ENCODE results near the gene TM4SF4.

Gene TM4SF4

DNA sequence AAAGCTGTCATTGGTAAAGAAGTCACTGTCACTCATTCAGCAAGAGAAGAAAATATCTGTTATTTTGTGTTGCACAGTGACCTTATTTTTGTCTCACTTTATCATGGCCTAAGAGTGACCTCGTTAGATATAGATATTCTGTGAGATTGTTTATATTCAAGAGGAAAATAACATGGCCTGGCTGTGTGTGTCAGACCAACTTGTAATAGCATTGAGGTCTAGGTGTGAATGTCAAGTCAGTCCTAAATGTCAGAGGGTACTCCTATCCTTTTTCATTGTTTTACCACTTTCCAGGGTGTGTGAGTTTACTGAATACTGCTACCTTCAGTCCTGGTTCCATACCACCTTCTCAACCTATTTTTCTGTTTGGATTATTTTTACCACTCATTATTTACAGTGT is 18.5 kb upstream of the TM4SF4 start:
- ATAC-seq, result no peak

DNA sequence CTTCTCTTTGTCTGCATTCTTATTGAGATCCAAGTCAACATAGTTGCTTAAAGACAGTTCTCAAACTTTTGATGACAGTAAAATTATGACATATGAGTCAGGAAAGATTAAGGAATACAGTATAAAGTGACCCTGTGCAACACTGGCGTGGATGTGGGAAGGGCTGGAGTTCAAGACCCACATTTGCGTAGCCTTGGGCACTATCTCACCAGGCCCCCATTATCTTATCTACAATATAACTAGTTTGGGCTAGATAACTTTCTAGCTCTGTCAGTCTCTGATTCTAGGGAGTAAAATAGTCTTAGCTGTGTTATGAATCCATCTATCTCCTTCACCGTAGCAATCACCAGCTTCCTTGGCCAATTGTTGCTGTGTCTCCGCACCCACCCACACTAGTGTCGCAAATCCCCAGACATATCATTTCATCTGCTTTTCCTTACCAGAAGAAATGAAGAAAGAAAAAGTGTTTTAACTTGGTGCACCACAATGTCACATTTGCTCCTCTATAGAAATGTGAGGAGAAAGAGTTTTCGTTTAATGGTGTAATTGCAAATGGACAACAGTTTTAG is 14.9 kb upstream of the TM4SF4 start:
- no peak for ATAC-seq

DNA sequence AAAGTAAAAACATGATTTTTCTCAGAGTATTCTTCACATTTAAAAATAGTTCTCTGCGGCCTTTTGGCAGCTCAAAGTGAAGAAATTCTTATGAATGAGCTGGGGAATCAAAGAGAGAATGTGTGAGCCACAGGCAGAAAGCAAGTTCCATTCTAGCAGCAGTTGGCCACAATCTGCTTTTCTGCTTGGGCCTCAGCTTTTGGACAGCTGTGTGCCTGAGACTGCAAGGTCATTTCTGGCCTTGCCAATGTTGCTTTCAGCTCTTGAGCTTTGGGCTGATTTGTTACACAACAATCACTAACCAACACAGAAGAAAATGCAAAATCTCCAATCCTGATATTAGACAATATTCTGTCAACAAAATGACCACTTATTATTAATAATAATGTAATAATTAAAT is 14.4 kb upstream of the TM4SF4 start:
- no peak for ATAC-seq

DNA sequence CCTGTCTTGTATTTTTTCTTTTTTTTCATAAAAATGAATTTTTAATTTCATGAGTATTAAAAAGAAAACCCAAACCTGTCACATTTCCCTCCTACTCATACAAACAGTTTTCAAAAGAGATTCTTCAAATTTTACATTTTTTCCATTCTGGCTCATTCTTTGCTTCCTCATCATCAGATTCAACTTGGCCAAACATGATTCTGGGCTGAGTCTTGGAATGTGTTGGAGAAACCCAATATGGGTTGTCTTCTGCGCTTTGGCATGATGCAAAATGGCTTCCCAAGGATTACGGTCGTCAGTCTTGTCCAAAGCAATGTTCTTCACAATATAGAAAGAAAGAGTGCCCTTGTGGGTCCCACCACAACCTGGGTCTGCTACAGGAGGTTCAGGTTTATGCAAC is 12.4 kb upstream of the TM4SF4 start:
- no peak for ATAC-seq

DNA sequence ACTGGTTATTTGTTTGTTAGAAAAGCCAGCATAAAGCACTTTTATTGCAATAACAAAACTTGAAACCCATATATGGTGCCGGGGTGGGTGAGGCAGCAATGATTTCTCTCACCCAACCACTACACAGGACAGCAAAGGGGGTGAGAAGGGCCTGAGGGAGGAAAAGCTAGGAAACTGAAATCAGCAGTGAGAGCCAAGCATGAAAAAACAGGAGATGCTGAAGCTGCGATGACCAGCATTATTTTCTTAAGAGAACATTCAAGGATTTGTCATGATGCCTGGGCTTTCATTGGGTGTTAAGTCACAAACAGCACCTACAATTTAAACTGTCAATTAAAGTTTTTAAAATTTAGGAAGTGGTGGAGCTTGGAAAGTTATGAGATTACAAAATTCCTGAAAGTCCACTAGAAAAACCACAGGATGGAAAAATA is 11.9 kb upstream of the TM4SF4 start:
- no peak for ATAC-seq

DNA sequence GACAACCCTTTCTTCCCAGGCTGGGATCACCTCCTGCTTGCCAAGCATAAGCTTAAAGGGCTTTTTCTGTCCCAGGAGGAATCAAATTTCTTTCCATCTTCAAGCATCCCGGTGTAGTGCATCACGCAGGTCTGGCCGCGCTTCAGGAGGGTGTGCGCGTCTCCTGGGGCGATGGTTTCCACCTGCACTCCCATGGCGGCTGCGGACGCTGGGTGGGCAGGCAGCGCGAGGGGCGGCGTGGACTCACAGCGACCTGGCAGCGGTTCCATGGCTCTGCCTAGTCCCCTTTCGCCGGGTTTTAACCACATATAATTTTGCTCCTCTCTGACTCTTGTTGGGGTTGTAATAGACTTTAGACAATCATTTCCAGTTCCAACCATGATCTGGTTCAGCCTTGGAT is 10.6 kb upstream of the TM4SF4 start:
- no peak for ATAC-seq

DNA sequence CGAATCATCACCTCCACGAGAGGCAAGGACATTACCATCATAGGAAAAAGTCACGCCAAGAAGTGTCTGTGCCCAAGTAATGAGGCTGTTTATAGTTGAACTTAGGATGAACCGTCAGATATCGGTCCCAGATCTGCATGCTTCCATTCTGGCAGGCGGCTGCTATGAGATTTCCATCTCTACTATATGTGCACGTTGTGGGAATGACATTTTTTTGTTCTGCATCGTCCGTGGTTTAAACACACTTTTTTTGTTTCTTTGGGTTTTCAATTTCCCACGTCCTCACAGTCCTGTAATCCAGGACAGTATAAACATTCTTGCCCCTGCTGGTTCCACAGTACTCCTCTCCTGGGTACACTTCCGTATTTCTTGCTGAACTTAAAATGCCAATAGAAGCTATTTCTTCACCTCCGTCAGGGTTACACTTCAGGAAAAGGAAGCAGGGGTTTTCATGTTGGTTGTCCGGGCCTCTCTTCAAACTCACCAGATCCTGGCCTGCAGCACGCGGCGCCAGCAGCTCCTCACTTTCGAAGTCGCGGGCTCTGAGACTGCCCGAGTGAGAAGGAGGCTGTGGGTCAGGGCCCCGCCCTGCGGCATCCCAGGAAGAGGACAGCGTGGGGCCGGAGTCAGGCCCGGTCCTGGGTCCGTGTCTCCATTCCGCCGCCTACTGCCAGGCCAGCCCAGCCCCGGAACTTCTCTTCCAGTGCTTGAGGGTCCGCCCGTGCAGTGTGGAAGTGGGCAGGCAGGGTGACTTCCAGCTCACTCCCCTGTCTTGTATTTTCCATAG is 9.8 kb upstream of the TM4SF4 start:
- ATAC-seq, result no peak

DNA sequence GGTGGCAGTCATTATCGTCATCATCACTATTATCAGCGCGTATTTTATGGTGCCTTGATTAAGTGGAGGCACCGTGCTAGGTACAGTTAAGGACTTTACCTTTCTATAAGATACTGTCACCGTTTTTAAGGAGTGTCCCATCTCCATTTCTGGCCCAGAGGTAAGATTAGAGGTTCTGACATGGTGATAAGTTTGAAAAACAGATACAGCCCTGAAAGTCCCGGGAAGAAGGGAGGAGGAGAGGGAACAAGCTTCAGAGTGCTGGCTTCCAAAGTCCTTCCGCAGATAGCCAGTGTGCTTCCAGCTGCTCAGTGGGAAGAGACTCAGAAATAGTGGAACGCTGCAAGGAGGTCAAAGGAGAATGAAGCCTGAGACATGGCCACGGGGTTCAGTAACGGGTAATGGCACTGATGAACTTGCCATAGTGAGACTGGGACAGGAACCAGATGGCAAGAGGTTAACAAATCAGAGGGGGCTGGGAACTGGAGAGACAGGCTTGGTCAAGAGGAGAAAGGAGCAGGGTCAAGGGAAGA is 9.1 kb upstream of the TM4SF4 start:
- no peak for ATAC-seq

DNA sequence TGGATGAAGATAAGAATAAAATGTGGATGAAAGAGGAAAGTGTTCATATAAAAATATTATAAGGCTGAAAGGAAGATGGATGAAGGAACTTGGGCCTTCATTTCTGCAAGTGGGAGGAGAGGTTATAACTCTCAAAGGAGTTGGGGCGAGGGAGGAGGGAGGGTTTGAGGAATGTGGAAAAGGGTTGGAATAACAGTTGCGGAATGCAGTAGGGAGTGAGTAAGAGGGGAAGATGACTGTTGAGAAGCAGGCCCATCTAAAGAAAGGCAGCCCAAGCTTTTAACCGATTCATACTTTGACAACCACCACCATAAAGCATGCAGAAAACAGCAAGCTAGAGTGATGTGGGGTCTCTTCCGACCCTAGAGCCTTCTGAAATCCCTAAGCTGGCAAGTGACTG is 8.3 kb upstream of the TM4SF4 start:
- ATAC-seq, result no peak

DNA sequence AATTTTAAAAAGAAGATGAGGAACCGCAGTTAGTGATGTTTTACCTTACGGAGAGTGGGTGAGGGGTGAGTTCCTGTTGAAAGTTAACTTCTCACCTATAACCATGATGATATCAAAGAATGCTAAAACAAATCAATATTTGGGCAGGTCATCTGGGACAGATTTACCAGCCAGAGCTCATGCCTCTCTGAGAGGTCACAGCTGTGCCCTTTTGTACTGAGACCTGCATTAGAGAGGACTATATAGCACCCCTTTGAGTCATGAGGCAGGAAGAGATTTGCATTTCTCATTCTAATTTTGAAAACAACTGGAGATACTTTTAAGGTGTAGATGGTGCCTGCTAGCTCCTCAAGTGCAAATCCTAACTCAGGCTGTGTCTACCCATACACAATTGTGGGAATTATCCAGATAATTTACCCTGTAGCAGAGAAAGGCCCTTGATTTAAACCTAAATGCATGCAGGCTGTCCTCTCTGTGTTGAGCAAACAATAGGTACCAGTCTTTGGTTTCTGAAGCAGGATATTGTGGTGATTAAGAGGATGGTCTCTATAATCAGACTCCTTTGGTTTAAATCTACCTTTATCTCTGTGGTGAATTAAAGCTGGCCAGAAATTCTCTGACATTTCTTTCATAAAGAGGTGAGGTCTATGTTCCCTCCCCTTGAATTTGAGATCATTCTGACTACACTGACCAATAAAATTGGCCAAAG is 5.8 kb upstream of the TM4SF4 start:
- ATAC-seq, result no peak

DNA sequence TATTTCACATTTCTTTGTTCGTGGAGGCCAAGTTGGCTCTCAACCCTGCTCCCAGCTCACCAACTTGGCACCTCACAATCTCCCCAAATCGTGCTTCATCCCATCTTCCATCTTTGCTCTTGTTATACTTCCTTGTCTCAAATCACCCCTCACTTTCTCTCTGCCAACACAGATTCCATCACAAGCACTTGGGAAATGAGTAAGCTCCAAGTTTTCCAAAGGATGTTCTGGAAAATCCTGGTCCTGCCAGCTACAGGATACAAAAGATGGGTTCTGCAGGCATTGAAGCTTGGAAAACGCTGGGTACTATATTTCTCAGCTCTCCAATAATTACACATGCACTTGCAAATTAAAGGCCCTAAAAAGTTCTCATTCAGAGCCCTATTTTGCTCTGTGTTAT is 4.1 kb upstream of the TM4SF4 start:
- no peak for ATAC-seq

DNA sequence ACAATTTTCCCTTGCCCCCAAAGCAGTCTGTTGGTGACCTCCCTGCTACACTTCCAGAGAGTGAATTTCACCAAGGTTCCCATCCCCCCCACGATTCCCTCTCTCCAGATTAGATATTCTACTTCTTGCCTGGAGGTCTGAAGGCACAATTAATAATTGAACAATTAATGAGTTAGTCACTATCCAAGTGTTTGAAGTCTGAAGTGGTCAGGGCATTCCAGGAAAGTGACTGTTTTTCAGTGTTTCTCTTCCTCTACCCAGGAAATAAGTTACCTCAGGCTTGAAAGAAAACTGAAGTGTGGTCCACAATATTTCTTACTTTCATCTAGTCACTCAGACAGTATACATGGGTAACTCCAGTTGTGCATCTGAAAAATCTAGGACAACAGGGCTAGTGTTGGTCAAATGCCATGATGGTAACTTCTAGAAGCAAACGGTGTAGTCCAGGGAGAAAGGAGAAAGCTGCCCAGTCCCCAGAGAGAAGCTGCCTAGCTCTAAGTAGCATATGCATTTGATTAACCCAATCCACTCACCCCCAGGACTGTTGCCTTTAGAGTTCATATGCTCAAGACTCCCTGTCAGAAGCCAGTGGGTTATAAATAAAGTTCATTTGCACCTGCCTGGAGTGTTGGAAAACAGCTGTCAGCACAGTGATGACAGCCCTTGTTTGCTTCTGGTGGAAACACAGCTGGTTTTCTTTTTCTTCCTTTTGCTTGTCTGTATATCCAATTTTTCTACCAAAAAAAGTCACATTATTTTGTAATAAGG is 2.3 kb upstream of the TM4SF4 start:
- ATAC-seq, result no peak

DNA sequence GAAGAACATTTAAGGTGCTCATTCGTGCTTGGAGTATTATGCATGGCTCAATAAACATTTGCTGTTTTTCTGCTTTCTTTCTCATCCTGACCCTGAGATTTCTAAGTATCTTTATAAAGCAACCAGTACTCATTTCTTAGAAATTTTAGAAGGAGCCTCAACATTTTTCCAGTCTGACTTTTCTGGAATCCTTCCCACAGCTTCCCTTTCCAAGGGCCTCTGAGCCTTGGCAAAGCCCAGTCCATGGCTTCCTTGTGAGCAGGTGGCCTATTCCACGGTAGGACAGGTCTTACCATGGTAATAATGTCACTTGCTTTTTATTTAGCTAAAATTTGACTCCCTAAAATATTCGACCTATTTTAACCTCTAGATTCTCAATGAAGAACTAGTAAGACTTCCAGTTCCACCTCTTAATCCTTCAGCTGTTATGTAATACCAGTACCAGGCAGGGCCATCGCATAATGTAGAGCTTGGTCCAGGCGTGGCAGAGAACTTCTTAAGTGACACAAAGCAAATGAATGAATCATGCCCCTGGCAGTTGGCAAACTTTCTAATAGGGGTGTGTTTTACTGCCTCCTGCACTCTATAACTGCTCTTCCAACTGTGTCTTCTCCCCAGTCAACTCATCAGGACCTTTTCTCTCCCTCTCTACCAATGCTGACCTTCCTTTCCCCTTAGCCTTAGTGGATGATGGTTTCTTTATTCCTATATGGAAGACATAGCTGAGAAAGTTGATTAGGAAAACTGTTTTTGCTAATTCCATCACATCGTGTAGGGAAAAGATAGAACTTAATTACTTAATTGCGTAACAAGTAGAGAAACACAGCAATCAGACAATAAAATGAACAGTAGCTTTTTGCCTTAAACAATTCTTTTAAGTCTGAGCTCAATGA is 894 bp upstream of the TM4SF4 start:
- no peak for ATAC-seq

DNA sequence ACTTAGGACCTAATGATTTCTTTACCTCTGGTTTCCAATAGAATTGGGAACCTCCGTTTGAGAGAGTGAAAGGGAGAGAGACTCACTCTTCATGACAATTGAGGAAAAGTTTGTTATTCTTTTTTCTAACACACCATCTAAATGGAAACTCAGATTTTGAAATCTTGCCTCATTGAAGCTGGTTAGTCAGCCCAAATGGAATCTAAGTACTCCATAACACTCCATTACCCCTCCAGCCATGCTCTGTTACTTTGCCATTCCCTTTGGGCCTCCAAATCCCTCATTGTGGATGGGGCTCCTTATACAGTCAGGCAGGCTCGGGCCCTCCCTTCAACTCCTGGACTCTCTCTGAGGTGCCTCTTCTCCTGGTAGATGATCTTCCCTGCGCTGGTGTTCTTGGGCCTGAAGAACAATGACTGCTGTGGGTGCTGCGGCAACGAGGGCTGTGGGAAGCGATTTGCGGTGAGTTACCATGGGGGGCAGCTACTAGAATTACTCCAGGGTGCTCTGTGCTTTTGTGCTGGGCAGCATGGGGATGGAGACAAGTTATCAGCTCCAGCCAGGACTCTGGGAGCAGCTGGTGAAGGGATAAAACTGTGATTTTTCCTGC is 1.1 kb downstream of the TM4SF4 start:
- ATAC-seq, result no peak

DNA sequence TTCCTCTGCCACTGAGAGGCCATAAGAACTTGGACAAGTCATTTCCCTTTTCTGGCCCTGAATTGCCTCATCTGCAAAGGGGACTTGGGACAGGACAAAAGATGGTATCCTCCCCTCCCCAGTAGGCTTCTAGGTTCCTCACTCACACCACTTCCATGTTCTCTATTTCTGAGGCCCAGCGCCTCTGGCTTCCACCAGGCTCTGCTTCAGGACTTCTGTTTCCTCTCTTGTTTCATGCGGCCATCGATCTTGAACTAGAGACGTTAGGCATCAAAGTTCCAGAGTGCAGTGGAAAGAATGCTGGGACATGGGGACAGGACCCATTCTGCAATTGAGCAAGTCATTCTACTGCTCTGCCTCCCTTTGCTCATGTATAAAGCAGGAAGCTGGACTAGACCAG is 1.7 kb downstream of the TM4SF4 start:
- ATAC-seq, result no peak

DNA sequence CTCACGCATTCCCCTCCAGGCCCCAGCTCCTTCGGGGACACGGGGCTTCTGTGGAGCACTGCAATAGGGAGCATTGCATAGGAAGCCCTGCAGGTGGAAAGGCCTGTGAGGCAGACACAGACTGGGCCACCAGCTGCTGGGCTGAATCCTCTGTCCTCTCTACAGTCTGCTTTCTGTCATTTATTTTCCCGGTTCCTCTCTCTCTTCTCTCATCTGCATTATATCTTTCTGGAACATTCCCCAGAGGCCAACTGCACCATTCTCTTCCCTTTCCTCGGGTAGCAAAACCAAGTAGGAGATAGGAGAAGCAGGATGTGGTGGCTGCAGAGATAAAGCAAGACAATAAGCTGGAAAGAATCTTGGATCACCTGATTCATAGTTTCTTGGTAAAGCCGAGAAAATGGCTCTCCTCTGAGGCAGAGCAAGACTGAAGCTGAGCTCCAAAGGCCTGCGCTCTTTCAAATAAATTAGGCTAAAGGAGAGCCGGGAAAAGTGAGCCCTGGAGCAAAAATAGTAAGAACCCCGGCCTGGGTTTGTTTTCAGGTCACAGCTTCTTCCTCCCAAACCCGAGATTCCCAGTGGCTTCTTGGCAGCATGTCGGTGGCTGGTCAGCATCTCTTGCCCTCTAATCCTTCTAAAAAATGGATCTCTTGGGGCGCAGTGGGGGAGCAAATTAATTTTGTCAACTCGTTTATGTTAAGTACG is 5.3 kb downstream of the TM4SF4 start:
- no peak for ATAC-seq

DNA sequence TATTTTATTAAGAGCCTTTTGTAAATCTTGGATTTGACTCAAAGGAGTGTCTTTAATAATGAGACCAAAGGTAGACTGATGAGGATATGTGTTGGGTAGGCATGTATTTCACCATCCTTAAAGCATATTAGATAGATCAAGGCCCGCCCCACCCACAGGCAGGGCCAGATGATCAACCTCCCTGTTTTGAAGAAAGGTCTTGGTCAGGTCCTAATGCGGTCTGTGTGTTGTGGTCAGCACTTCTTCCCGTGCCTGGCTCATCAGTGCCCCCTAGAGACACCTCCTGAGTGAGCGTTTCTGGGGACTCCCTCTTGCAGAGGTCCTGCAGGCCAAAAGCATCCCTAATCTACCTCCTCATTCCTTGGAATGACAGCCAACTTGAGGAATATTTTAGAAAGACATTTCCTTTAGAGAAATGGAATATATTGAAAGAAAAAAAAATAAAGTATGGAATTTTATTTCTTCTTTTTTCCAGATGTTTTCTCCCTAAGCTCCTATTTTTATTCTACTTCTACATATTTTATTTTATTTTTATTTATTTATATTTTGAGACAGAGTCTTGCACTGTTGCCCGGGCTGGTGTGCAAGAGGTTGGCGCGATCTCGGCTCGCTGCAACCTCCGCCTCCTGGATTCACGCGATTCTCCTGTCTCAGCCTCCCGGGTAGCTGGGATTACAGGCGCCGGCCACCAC is 6.0 kb downstream of the TM4SF4 start:
- peak in 1 of 2 donors; percentile 48 for ATAC-seq

DNA sequence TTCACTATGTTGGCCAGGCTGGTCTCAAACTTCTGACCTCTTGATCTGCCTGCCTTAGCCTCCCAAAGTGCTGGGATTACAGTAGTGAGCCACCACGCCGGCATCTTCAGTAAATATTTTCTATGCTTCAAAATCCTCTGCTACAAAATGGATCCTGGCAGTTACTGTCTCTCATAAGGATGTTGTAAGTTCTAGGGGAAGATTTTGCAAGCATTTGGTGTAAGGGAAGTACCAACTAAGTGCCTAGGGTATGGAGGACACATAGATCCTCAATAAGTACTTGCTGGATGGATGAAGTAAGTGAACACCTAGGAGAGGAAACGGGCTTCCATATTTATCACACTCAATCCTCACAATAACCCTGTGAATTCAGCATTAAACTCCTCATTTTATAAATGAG is 6.6 kb downstream of the TM4SF4 start:
- no peak for ATAC-seq

DNA sequence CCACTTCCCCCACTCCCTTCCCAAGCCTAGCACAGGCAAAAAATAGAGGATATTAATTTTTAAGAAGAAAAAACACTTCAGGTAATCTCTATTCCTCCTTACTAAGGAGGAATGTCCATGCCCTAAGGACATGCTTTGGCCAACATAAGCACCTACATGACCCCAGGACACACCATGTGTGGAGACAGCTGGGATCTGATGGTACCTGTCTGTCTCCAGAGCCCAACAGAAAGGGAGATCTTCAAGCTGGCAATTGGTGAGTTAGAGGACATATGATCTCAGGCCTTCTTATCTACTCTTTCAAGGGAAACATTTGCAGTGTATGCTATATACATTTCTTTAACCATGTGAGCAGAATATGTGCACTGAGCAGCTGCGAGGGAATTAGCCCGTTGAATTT is 7.0 kb downstream of the TM4SF4 start:
- ATAC-seq, result no peak

DNA sequence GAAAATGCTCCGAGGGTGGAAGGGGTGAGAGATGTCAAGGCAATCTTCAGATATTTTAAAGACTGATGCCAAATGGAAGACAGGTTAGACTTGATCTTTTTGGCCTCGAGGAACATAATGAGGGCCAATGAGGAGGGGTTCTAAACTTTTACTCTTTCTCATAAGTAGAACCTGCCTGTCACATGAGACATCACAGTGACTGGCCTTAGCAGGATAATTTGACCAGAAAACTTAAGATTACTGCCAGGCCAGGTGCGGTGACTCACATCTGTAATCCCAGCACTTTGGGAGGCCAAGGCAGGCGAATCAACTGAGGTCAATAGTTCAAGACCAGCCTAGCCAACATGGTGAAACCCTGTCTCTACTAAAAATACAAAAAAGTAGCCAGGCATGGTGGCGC is 12.2 kb downstream of the TM4SF4 start:
- no peak for ATAC-seq

Data from activated CD4-positive, CD25-positive, alpha-beta regulatory T cell treated with anti-CD3 and anti-CD28 coated beads, Interleukin-2, amount 50 U/mL, for 24 hours (primary cell).